Suprapubic skin (tissue), 4 donors: Measurements from ENCODE around the gene BTRC. TPM values are rescaled to one million over a fixed set of nuclear protein-coding genes. Genes with fewer than 3 reads are reported as not detected.

Experiments
- DNase-seq, 2 donors: peaks; one replicate each; pipeline ENCODE4 v3.0.0-alpha.2; 2019; ENCODE audit warnings: low spot score in 2 of 2
- H3K27ac ChIP-seq: fragments of 200-600 bp; sonication (generic); one replicate; pipeline ENCODE4 v1.5.1; 2019
- H3K27me3 ChIP-seq: fragments of 200-600 bp; sonication (generic); one replicate; pipeline ENCODE4 v1.5.1; 2019
- H3K36me3 ChIP-seq: fragments of 200-600 bp; sonication (generic); one replicate; pipeline ENCODE4 v1.5.1; 2019
- H3K4me1 ChIP-seq: fragments of 200-600 bp; sonication (generic); one replicate; pipeline ENCODE4 v1.5.1; 2019
- H3K4me3 ChIP-seq: fragments of 200-600 bp; sonication (generic); one replicate; pipeline ENCODE4 v1.5.1; 2019; ENCODE audit warnings: mild to moderate bottlenecking
- H3K9me3 ChIP-seq: fragments of 200-600 bp; sonication (generic); one replicate; pipeline ENCODE4 v1.5.1; 2019
- EP300 ChIP-seq: sonication (generic); formaldehyde crosslinking; IDR thresholded peaks from one replicate; pipeline ENCODE4 v1.6.1; 2017; ENCODE audit warnings: antibody characterized with exemption
- POLR2A ChIP-seq, 2 donors: fragments of 450-650 bp; IDR thresholded peaks; one replicate each; pipeline ENCODE4 v1.6.1; 2017; ENCODE audit warnings: antibody characterized with exemption in 2 of 2, mild to moderate bottlenecking in 2 of 2, moderate library complexity in 2 of 2
- POLR2AphosphoS5 ChIP-seq, 3 donors: sonication (generic); formaldehyde crosslinking; IDR thresholded peaks; one replicate each; pipeline ENCODE4 v1.6.1; 2017; ENCODE audit warnings: antibody characterized with exemption in 3 of 3
- WGBS: methylation state at CpG from one replicate; pipeline ENCODE4 v1.1.5; 2018; 5-methylcytosine and 5-hydroxymethylcytosine counted together
- total RNA-seq, 4 donors: library from RNA; depleted of rRNA; stranded (reverse); fragments of >200 nt; gene quantifications; one replicate each; pipeline ENCODE4 v1.1.0, GENCODE V29; 2016
- TF ChIP-seq, protein P1 (sequence below), 2 donors: fragments of 200-600 bp in 1 of 2; fragments of 450-650 bp in 1 of 2; sonication (generic) in 1 of 2; IDR thresholded peaks; one replicate each; pipeline ENCODE4 v1.5.1; 2016 to 2019; ENCODE audit warnings: antibody characterized with exemption in 2 of 2, mild to moderate bottlenecking in 1 of 2, moderate library complexity in 1 of 2

BTRC gene
- total RNA-seq, result 10 to 100 TPM; 17.4 to 20.6 (median 18.5) TPM

DNA sequence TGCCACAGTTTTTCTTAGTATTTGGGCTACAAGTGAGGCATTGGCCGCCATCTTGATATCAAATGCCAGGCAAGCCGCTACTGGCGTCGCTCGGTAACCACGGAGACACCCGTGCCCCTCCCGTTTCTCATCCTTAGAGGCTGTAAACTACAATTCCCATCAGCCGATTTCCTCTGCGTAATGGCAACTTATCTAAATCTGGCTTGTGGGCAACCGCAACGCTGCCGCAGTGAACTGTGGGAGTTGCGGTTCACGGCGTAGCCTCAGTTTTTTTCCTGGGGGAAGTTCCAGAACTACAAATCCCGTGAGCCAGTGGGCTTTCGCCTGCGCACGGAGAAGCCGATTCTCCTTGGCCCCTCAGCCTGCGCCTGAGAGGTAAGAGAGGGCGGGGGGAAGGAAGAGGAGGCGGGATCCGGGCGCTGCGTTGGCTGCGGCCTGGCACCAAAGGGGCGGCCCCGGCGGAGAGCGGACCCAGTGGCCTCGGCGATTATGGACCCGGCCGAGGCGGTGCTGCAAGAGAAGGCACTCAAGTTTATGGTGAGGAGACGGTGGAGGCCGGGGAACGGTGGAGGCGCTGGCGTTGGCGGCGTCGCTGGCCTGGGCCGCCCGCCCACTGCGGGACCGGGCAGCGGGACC, at the start of gene BTRC:
BTRC (plus strand) TSS at position 474 of the 636 bp plus-strand sequence; CDS start at position 490, 16 bp downstream.
- Histone ChIP-seq H3K4me3 (peak within 1 kb of the TSS; percentile 77), H3K4me1 (peaks cover 15% of the 10 kb centered on the region), H3K27me3 (peaks cover 5% of the 10 kb centered on the region), H3K27ac (peak within 1 kb of the TSS; percentile 77), H3K36me3 (no peaks in the 10 kb centered on the region), H3K9me3 (no peaks in the 10 kb centered on the region)
- TF ChIP-seq EP300 (no peak), POLR2A (IDR thresholded peaks at IDR 0.05) (peak in 1 of 2 donors; percentile 44), POLR2AphosphoS5 (IDR thresholded peaks at IDR 0.05) (peak in 2 of 3 donors; percentile 53 to 79)
- 0% methylated on average over 10 of the region's 50 CpGs for WGBS
- DNase-seq, result peak; percentile 96 to 97

DNA sequence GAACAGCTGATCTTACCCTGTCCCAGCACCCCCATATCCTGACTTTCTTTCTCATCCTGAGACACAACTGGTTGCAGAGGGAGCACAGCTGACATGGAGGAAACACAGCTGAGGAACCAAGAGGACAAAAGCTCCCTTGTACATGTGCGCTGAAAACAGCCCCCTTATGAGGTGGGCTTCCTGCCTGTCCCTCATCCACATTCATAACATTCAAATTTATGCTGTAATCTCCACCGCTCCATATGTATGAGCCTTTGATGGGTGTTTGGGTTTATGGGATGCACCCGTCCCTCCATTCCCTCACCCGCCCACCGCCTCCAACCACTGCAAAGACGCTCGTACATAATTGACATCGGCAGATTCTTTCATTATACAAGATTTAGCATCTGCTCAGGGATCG, 49.6 kb upstream of the BTRC start:
- no peaks in the 10 kb centered on the region for H3K9me3 ChIP-seq
- WGBS, result 85% methylated on average over 9 of the region's 9 CpGs
- peaks cover 50% of the 10 kb centered on the region for H3K27me3 ChIP-seq
- H3K27ac ChIP-seq, result no peak overlapping the region
- H3K36me3 ChIP-seq, result no peaks in the 10 kb centered on the region
- no peak overlapping the region for H3K4me3 ChIP-seq
- TF ChIP-seq EP300 (no peak), POLR2A (IDR thresholded peaks at IDR 0.05) (no peak), POLR2AphosphoS5 (IDR thresholded peaks at IDR 0.05) (no peak)
- TF ChIP-seq, protein P1, sequence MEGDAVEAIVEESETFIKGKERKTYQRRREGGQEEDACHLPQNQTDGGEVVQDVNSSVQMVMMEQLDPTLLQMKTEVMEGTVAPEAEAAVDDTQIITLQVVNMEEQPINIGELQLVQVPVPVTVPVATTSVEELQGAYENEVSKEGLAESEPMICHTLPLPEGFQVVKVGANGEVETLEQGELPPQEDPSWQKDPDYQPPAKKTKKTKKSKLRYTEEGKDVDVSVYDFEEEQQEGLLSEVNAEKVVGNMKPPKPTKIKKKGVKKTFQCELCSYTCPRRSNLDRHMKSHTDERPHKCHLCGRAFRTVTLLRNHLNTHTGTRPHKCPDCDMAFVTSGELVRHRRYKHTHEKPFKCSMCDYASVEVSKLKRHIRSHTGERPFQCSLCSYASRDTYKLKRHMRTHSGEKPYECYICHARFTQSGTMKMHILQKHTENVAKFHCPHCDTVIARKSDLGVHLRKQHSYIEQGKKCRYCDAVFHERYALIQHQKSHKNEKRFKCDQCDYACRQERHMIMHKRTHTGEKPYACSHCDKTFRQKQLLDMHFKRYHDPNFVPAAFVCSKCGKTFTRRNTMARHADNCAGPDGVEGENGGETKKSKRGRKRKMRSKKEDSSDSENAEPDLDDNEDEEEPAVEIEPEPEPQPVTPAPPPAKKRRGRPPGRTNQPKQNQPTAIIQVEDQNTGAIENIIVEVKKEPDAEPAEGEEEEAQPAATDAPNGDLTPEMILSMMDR (IDR thresholded peaks at IDR 0.05), result no peak
- DNase-seq, result no peak
- no peaks in the 10 kb centered on the region for H3K4me1 ChIP-seq

DNA sequence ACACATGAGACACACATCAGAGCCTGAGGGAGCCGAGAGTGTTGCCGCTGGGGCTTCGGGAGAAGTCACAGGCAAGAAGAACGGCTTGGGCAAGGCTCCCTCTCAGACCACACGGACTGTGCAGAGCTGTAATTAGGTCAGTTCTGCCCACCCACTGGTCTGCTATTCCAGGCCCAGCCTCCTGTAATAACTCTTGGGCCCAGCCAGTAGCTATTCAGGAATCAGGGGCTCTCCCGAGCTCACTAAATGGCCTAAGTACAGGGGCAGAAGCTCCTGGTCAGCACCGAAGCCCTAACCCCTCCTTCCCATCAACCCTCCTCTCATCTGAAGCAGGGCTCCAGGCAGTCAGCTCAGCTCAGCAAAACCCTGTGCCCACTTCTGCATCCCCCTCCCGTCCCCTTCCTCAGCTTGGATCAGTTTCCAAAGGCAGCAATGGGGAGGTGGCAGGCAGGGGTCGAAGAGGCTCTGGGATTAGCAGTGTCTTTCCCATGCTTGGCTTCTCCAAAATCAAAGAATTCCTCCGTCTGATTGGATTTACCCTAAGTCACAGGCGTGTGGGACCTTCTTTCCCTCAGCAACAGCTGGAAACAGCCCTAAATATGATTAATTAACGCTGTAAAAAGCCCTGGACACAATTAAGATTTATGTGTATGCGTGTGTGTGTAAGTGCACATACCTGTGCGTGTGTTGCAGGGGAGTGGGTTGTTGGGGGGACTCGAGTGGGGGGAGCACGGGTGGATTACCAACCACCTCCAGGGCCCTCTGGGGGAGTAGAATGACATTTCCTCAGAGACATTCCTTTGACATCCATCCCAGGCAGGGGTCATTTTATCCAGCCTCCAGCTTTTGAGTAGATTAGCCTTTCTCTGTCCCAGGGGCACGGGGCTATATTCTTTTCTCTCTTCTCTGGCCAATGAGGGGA, 48.4 kb upstream of the BTRC start:
- DNase-seq, result no peak
- no peak overlapping the region for H3K4me3 ChIP-seq
- peaks cover 52% of the 10 kb centered on the region for H3K27me3 ChIP-seq
- no peaks in the 10 kb centered on the region for H3K36me3 ChIP-seq
- peaks cover 4% of the 10 kb centered on the region for H3K4me1 ChIP-seq
- TF ChIP-seq POLR2A (IDR thresholded peaks at IDR 0.05), result no peak
- no peak for TF ChIP-seq EP300
- TF ChIP-seq, protein P1 (IDR thresholded peaks at IDR 0.05), result no peak
- no peak for TF ChIP-seq POLR2AphosphoS5 (IDR thresholded peaks at IDR 0.05)
- WGBS, result 72% methylated on average over 17 of the region's 17 CpGs
- no peak overlapping the region for H3K27ac ChIP-seq
- no peaks in the 10 kb centered on the region for H3K9me3 ChIP-seq

DNA sequence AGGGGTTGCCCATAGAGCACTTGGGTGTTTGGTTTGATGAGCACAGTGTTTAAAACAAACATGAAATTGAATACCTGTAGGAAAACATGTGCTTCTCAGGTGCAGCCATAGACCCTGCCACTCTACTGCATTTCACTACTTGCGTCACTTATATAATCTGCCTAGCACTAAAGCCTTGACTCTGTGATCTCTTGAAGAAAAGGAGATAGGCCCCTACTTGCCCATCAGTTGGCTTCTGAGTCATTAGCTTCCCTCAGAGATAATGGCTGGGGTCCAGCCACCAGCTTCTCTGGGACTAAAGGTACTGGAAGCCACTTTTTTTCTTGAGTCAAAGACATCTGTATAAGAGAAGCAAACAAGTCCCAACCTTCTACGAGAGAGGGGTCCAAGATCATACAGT, 45.9 kb upstream of the BTRC start:
- Histone ChIP-seq H3K36me3 (no peaks in the 10 kb centered on the region), H3K4me1 (peaks cover 16% of the 10 kb centered on the region), H3K27ac (no peak overlapping the region), H3K9me3 (no peaks in the 10 kb centered on the region), H3K4me3 (no peak overlapping the region), H3K27me3 (peaks cover 63% of the 10 kb centered on the region)
- no peak for DNase-seq
- TF ChIP-seq POLR2A (IDR thresholded peaks at IDR 0.05), result no peak
- no peak for TF ChIP-seq POLR2AphosphoS5 (IDR thresholded peaks at IDR 0.05)
- TF ChIP-seq EP300, result no peak
- TF ChIP-seq, protein P1 (IDR thresholded peaks at IDR 0.05), result no peak
- WGBS, result 58% methylated on average over 2 of the region's 2 CpGs

DNA sequence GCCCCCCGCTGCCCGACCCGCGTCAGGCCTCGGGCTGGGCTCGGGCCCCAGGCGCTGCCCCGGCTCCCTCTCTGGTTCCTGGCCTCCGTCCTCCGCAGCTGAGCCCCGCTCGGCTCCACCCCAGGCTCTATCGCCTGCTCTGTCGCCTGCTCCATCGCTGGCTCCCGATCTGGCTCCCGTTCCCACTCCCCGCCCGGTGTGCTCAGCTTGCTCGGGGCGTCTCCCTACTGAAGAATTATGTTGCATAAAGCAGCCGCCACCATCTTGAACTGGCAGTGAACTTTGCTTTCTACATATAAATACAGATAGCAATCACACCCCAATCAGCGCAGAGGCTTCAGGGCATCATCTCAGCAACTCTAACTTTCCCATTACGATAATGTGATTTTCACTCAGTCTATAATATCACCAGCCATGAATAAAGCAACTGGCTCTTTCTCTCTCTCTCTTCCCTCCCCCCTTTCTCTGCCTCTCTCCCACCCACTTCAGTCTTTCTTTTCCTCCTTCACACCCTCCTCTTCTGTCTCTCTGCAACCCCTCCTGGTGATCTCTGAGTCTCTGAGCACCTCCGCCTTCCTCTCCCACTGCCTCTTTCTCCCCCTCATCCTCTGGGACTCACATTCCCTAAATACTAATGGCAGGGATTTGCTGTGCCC, 43.3 kb upstream of the BTRC start:
- WGBS, result 11% methylated on average over 23 of the region's 25 CpGs
- no peak for DNase-seq

More for the DNA sequence above, 43.3 kb upstream of the BTRC start:
- TF ChIP-seq EP300 (no peak), POLR2A (IDR thresholded peaks at IDR 0.05) (no peak), POLR2AphosphoS5 (IDR thresholded peaks at IDR 0.05) (no peak)
- TF ChIP-seq, protein P1 (IDR thresholded peaks at IDR 0.05), result no peak
- Histone ChIP-seq H3K9me3 (no peaks in the 10 kb centered on the region), H3K36me3 (no peaks in the 10 kb centered on the region), H3K27me3 (peaks cover 52% of the 10 kb centered on the region), H3K4me1 (peaks cover 16% of the 10 kb centered on the region), H3K27ac (no peak overlapping the region), H3K4me3 (no peak overlapping the region)
